CD8-positive, alpha-beta memory T cell (primary cell): ENCODE data around the gene FMN1. TPM values are rescaled to one million over a fixed set of nuclear protein-coding genes. Genes with fewer than 3 reads are reported as not detected.

Source experiments
- CTCF ChIA-PET: fragments of 350-600 bp; sonication (Branson Sonifier 250); formaldehyde crosslinking; loops from one replicate; lab custom pipeline; 2021; ENCODE audit warnings: antibody characterized with exemption; lab: Charles Lee
- POLR2A ChIA-PET: fragments of 350-600 bp; sonication (Branson Sonifier 250); formaldehyde crosslinking; loops from one replicate; lab custom pipeline; 2021; ENCODE audit warnings: antibody characterized with exemption; lab: Charles Lee
- DNase-seq, 5 donors: peaks; one replicate each; pipeline versions ENCODE4 v3.0.0 to v3.0.0-alpha.2; 2020 to 2022; ENCODE audit warnings: mixed read lengths in 1 of 5
- H3K27ac ChIP-seq: one replicate; pipeline ENCODE4 v1.7.0; 2013; ENCODE audit warnings: low read depth, mild to moderate bottlenecking, low read length, moderate library complexity
- H3K27me3 ChIP-seq: 2 replicates; pipeline ENCODE4 v1.7.0; 2013; ENCODE audit warnings: low read length, mild to moderate bottlenecking; ENCODE audit not compliant: insufficient read depth, poor library complexity, severe bottlenecking
- H3K36me3 ChIP-seq: 2 replicates; pipeline ENCODE4 v1.7.0; 2013; ENCODE audit warnings: mild to moderate bottlenecking, low read length, moderate library complexity; ENCODE audit not compliant: insufficient read depth
- H3K4me1 ChIP-seq: 2 replicates; pipeline ENCODE4 v1.7.0; 2013; ENCODE audit warnings: mild to moderate bottlenecking, low read length, moderate library complexity; ENCODE audit not compliant: insufficient read depth
- H3K4me3 ChIP-seq: 2 replicates; pipeline ENCODE4 v1.7.0; 2013; ENCODE audit warnings: mild to moderate bottlenecking, low read length
- H3K9me3 ChIP-seq: 2 replicates; pipeline ENCODE4 v1.7.0; 2013; ENCODE audit warnings: mild to moderate bottlenecking, low read length
- H3K27ac Mint-ChIP-seq, 8 donors: one replicate each; pipeline ENCODE4 v1.8.0; 2020 to 2021; ENCODE audit warnings: mixed read lengths in 8 of 8, mild to moderate bottlenecking in 6 of 8, inconsistent platforms in 3 of 8, moderate library complexity in 3 of 8
- H3K27me3 Mint-ChIP-seq, 2 donors: one replicate each; pipeline ENCODE4 v1.8.0; 2020 to 2021; ENCODE audit warnings: mixed read lengths in 2 of 2, mild to moderate bottlenecking in 1 of 2, moderate library complexity in 1 of 2
- H3K36me3 Mint-ChIP-seq, 3 donors: one replicate each; pipeline ENCODE4 v1.8.0; 2020 to 2021; ENCODE audit warnings: mixed read lengths in 3 of 3, inconsistent platforms in 1 of 3, mild to moderate bottlenecking in 1 of 3
- H3K4me1 Mint-ChIP-seq, 3 donors: one replicate each; pipeline ENCODE4 v1.8.0; 2020 to 2021; ENCODE audit warnings: mixed read lengths in 3 of 3, inconsistent platforms in 1 of 3, mild to moderate bottlenecking in 1 of 3
- H3K4me3 Mint-ChIP-seq, 7 donors: one replicate each; pipeline ENCODE4 v1.8.0; 2020 to 2021; ENCODE audit warnings: mixed read lengths in 7 of 7, mild to moderate bottlenecking in 6 of 7, moderate library complexity in 4 of 7, inconsistent platforms in 2 of 7
- H3K9me3 Mint-ChIP-seq, 5 donors: one replicate each; pipeline ENCODE4 v1.8.0; 2020 to 2022; ENCODE audit warnings: mixed read lengths in 5 of 5, mild to moderate bottlenecking in 3 of 5, moderate library complexity in 2 of 5, inconsistent platforms in 1 of 5
- polyA plus RNA-seq: library from polyadenylated mRNA; unstranded; fragments of 300-500 nt; fragmentation: Illumina TruSeq; gene quantifications from one replicate; pipeline ENCODE4 v1.2.3, GENCODE V29; 2021
- total RNA-seq, 2 experiments: library from RNA; stranded (reverse); gene quantifications; one replicate each; pipeline ENCODE4 v1.2.3, GENCODE V29; 2021

The FMN1 gene
- total and polyA plus RNA-seq, 3 experiments from 2014 or later = 0.09 to 0.24 (median 0.11) TPM

GRCh38 chr15:32873284-32874114 is 321.0 kb downstream of the FMN1 start:
- Mint-ChIP-seq H3K27me3 (no peaks in the 10 kb centered on the region), H3K27ac (no peak overlapping the region), H3K4me1 (no peaks in the 10 kb centered on the region), H3K9me3 (no peaks in the 10 kb centered on the region), H3K36me3 (peaks cover 0 to 5% (median 0%) of the 10 kb centered on the region in 3 donors), H3K4me3 (no peak overlapping the region)
- H3K4me1 ChIP-seq = no peaks in the 10 kb centered on the region
- H3K9me3 ChIP-seq = no peaks in the 10 kb centered on the region
- H3K4me3 ChIP-seq = no peak overlapping the region
- no peak overlapping the region for H3K27ac ChIP-seq
- H3K36me3 ChIP-seq = no peaks in the 10 kb centered on the region
- CTCF ChIA-PET = interaction anchor here (1.3 kb wide), 1 partner anchor 26 kb away, joined by 3 read pairs; no protein-coding TSS in a partner anchor
- no peaks in the 10 kb centered on the region for H3K27me3 ChIP-seq
- POLR2A ChIA-PET = no interaction called here
- no peak for DNase-seq

GRCh38 chr15:32872621-32873283 is 321.8 kb downstream of the FMN1 start:
- Histone ChIP-seq H3K27ac (no peak overlapping the region), H3K9me3 (no peaks in the 10 kb centered on the region), H3K27me3 (no peaks in the 10 kb centered on the region), H3K4me1 (no peaks in the 10 kb centered on the region), H3K36me3 (no peaks in the 10 kb centered on the region), H3K4me3 (no peak overlapping the region)
- H3K4me1 Mint-ChIP-seq = no peaks in the 10 kb centered on the region
- peaks cover 0 to 4% (median 0%) of the 10 kb centered on the region in 3 donors for H3K36me3 Mint-ChIP-seq
- ChIA-PET CTCF (interaction anchor here (1.3 kb wide), 1 partner anchor 27 kb away, joined by 3 read pairs; no protein-coding TSS in a partner anchor), POLR2A (no interaction called here)
- H3K9me3 Mint-ChIP-seq = no peaks in the 10 kb centered on the region
- H3K27ac Mint-ChIP-seq = no peak overlapping the region
- no peak overlapping the region for H3K4me3 Mint-ChIP-seq
- no peak for DNase-seq
- H3K27me3 Mint-ChIP-seq = no peaks in the 10 kb centered on the region

- Histone ChIP-seq H3K9me3 (no peaks in the 10 kb centered on the region), H3K27me3 (no peaks in the 10 kb centered on the region), H3K4me3 (no peak overlapping the region), H3K4me1 (no peaks in the 10 kb centered on the region), H3K36me3 (no peaks in the 10 kb centered on the region), H3K27ac (no peak overlapping the region)
- DNase-seq = no peak
- POLR2A ChIA-PET = no interaction called here
- Mint-ChIP-seq H3K36me3 (peaks cover 0 to 4% (median 0%) of the 10 kb centered on the region in 3 donors), H3K27me3 (no peaks in the 10 kb centered on the region), H3K9me3 (no peaks in the 10 kb centered on the region), H3K4me3 (no peak overlapping the region), H3K27ac (no peak overlapping the region), H3K4me1 (no peaks in the 10 kb centered on the region)
- CTCF ChIA-PET = no interaction called here
These were observed 322.6 kb downstream of the FMN1 start for GRCh38 chr15:32871883-32872282.

- POLR2A ChIA-PET = no interaction called here
- Histone ChIP-seq H3K27ac (no peak overlapping the region), H3K4me3 (no peak overlapping the region), H3K36me3 (no peaks in the 10 kb centered on the region), H3K9me3 (no peaks in the 10 kb centered on the region), H3K27me3 (no peaks in the 10 kb centered on the region), H3K4me1 (no peaks in the 10 kb centered on the region)
- CTCF ChIA-PET = no interaction called here
- no peak overlapping the region for H3K27ac Mint-ChIP-seq
- H3K9me3 Mint-ChIP-seq = no peaks in the 10 kb centered on the region
- no peak overlapping the region for H3K4me3 Mint-ChIP-seq
- H3K27me3 Mint-ChIP-seq = no peaks in the 10 kb centered on the region
- peaks cover 0 to 4% (median 0%) of the 10 kb centered on the region in 3 donors for H3K36me3 Mint-ChIP-seq
- no peaks in the 10 kb centered on the region for H3K4me1 Mint-ChIP-seq
- no peak for DNase-seq
These were observed 324.1 kb downstream of the FMN1 start for GRCh38 chr15:32870240-32871033.

- H3K4me1 ChIP-seq = no peaks in the 10 kb centered on the region
- POLR2A ChIA-PET = no interaction called here
- no peaks in the 10 kb centered on the region for H3K27me3 Mint-ChIP-seq
- DNase-seq = no peak
- H3K27ac Mint-ChIP-seq = no peak overlapping the region
- peaks cover 0 to 4% (median 0%) of the 10 kb centered on the region in 3 donors for H3K36me3 Mint-ChIP-seq
- no peaks in the 10 kb centered on the region for H3K27me3 ChIP-seq
- CTCF ChIA-PET = no interaction called here
- no peaks in the 10 kb centered on the region for H3K9me3 Mint-ChIP-seq
- no peak overlapping the region for H3K4me3 Mint-ChIP-seq
- no peaks in the 10 kb centered on the region for H3K36me3 ChIP-seq
- no peak overlapping the region for H3K27ac ChIP-seq
- H3K4me3 ChIP-seq = no peak overlapping the region
- peaks cover 0 to 3% (median 0%) of the 10 kb centered on the region in 3 donors for H3K4me1 Mint-ChIP-seq
- no peaks in the 10 kb centered on the region for H3K9me3 ChIP-seq
These were observed 324.7 kb downstream of the FMN1 start for GRCh38 chr15:32869776-32870175.

- no peak overlapping the region for H3K27ac ChIP-seq
- ChIA-PET POLR2A (no interaction called here), CTCF (no interaction called here)
- no peaks in the 10 kb centered on the region for H3K9me3 Mint-ChIP-seq
- H3K36me3 Mint-ChIP-seq = peaks cover 0 to 2% (median 0%) of the 10 kb centered on the region in 3 donors
- no peaks in the 10 kb centered on the region for H3K4me1 ChIP-seq
- no peaks in the 10 kb centered on the region for H3K27me3 ChIP-seq
- H3K4me1 Mint-ChIP-seq = peaks cover 0 to 13% (median 0%) of the 10 kb centered on the region in 3 donors
- DNase-seq = no peak
- no peak overlapping the region for H3K4me3 Mint-ChIP-seq
- H3K27me3 Mint-ChIP-seq = no peaks in the 10 kb centered on the region
- H3K36me3 ChIP-seq = no peaks in the 10 kb centered on the region
- no peak overlapping the region for H3K27ac Mint-ChIP-seq
- H3K9me3 ChIP-seq = no peaks in the 10 kb centered on the region
- no peak overlapping the region for H3K4me3 ChIP-seq
These were observed 327.2 kb downstream of the FMN1 start for GRCh38 chr15:32867313-32867626.

GRCh38 chr15:32866454-32867312 is 327.8 kb downstream of the FMN1 start:
- H3K9me3 ChIP-seq = no peaks in the 10 kb centered on the region
- H3K27ac ChIP-seq = no peak overlapping the region
- DNase-seq = no peak
- H3K9me3 Mint-ChIP-seq = no peaks in the 10 kb centered on the region
- peaks cover 0 to 2% (median 0%) of the 10 kb centered on the region in 3 donors for H3K36me3 Mint-ChIP-seq
- ChIA-PET POLR2A (no interaction called here), CTCF (no interaction called here)
- H3K4me3 ChIP-seq = no peak overlapping the region
- no peak overlapping the region for H3K4me3 Mint-ChIP-seq
- H3K27ac Mint-ChIP-seq = no peak overlapping the region
- H3K4me1 ChIP-seq = no peaks in the 10 kb centered on the region
- H3K4me1 Mint-ChIP-seq = peaks cover 0 to 13% (median 0%) of the 10 kb centered on the region in 3 donors
- H3K36me3 ChIP-seq = no peaks in the 10 kb centered on the region
- no peaks in the 10 kb centered on the region for H3K27me3 ChIP-seq
- no peaks in the 10 kb centered on the region for H3K27me3 Mint-ChIP-seq
